Natural killer cell treated with Interleukin-12 subunit alpha and Interleukin-12 subunit beta and Interleukin-15 and Interleukin-18, amount 100 ng/mL, for 72 hours (primary cell): ENCODE measurements around the gene FBXO38. TPM values are rescaled to one million over a fixed set of nuclear protein-coding genes. Genes with fewer than 3 reads are reported as not detected.
A peak's percentile ranks its signal among the peaks of the same experiment; 100 is the strongest.

ENCODE experiments used
- ATAC-seq, 2 donors: fragments of 150-1000 bp; cut with Tn5 transposase in 1 of 2; sonication (Bioruptor Pico), chemical (Tn5 transposase) in 1 of 2; 2 replicates each; pipeline ENCODE4 v1.10.0; 2021
- DNase-seq: peaks from one replicate; pipeline ENCODE4 v3.0.0; 2022; ENCODE audit warnings: low spot score
- H3K27ac Mint-ChIP-seq, 2 donors: 1 replicate in 1 of 2; 2 replicates in 1 of 2; pipeline ENCODE4 v1.8.0; 2022; ENCODE audit warnings: mixed read lengths in 2 of 2, mild to moderate bottlenecking in 1 of 2, moderate library complexity in 1 of 2
- H3K27me3 Mint-ChIP-seq, 2 donors: 1 replicate in 1 of 2; 2 replicates in 1 of 2; pipeline ENCODE4 v1.8.0; 2022; ENCODE audit warnings: mixed read lengths in 2 of 2
- H3K36me3 Mint-ChIP-seq: one replicate; pipeline ENCODE4 v1.8.0; 2022; ENCODE audit warnings: mixed read lengths
- H3K4me1 Mint-ChIP-seq, 2 donors: 1 replicate in 1 of 2; 2 replicates in 1 of 2; pipeline ENCODE4 v1.8.0; 2022; ENCODE audit warnings: low read depth in 2 of 2, mixed read lengths in 2 of 2, mild to moderate bottlenecking in 1 of 2
- H3K4me3 Mint-ChIP-seq: one replicate; pipeline ENCODE4 v1.8.0; 2022; ENCODE audit warnings: mixed read lengths
- H3K9me3 Mint-ChIP-seq: 2 replicates; pipeline ENCODE4 v1.8.0; 2022; ENCODE audit warnings: mixed read lengths
- total RNA-seq, 2 donors: library from RNA; stranded (reverse); gene quantifications; one replicate each; pipeline ENCODE4 v1.2.3, GENCODE V29; 2022

The FBXO38 gene
- total RNA-seq, 2 donors from 2014 or later: 58.2 to 65.7 TPM

GRCh38 chr5:148482697-148483462 lies 99.1 kb downstream of the FBXO38 start:
- Mint-ChIP-seq H3K9me3 (no peaks in the 10 kb centered on the region), H3K27me3 (peaks cover 37 to 54% of the 10 kb centered on the region in 2 donors), H3K27ac (no peak overlapping the region), H3K4me1 (peaks cover 6 to 7% of the 10 kb centered on the region in 2 donors), H3K4me3 (no peak overlapping the region), H3K36me3 (no peaks in the 10 kb centered on the region)
- peak in 1 of 2 donors; percentile 71 for ATAC-seq
- DNase-seq: peak; percentile 65

DNA sequence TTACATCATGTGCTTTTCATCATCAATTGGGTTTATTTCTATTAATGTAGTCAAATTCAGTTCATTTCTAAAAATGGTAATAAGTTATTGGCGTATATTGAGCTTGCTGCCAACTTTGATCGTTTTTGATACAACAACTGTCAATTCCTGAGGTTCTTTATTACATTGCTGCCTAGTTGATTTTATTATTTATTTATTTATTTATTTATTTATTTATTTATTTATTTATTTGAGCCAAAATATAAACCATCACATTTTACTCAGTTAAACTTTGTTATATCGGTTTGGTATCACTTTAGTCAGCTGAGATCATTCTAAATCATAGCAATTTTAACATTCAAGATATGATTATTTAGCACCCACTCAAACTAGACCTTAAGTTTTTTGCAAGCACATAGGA lies 100.0 kb downstream of the FBXO38 start:
- Mint-ChIP-seq H3K9me3 (no peaks in the 10 kb centered on the region), H3K27me3 (peaks cover 31 to 48% of the 10 kb centered on the region in 2 donors), H3K36me3 (no peaks in the 10 kb centered on the region), H3K4me1 (peaks cover 6 to 7% of the 10 kb centered on the region in 2 donors), H3K27ac (no peak overlapping the region), H3K4me3 (no peak overlapping the region)
- DNase-seq: no peak
- no peak for ATAC-seq

DNA sequence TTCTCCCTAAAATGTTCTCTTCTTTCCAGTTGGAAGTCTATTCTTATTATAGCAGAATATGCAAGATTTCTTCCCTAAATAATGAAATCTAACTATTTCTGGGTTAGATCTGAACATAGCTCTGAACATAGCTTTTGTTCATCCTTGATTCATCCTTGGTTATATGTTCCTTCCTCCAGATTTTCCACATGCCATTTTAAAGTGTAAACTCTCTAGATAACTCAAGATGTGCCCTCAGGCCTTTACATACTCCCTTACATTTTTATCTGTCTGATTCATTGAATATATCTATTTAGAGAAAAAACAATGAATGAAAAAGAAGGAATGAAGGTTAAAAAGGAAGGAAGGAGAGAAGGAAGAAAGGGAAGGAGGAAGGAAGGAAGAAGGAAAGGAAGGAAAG lies 100.9 kb downstream of the FBXO38 start:
- H3K36me3 Mint-ChIP-seq: no peaks in the 10 kb centered on the region

GRCh38 chr5:148486456-148486855 lies 102.7 kb downstream of the FBXO38 start:
- H3K4me3 Mint-ChIP-seq: no peak overlapping the region
- no peak overlapping the region for H3K27ac Mint-ChIP-seq
- H3K27me3 Mint-ChIP-seq: peaks cover 41 to 57% of the 10 kb centered on the region in 2 donors
- no peak for ATAC-seq
- no peaks in the 10 kb centered on the region for H3K9me3 Mint-ChIP-seq
- DNase-seq: no peak
- H3K36me3 Mint-ChIP-seq: no peaks in the 10 kb centered on the region
- H3K4me1 Mint-ChIP-seq: peaks cover 6 to 7% of the 10 kb centered on the region in 2 donors

More for the DNA sequence above, 100.9 kb downstream of the FBXO38 start:
- Mint-ChIP-seq H3K9me3 (no peaks in the 10 kb centered on the region), H3K4me3 (no peak overlapping the region), H3K4me1 (peaks cover 6 to 7% of the 10 kb centered on the region in 2 donors), H3K27me3 (peaks cover 36 to 48% of the 10 kb centered on the region in 2 donors), H3K27ac (no peak overlapping the region)
- no peak for DNase-seq
- no peak for ATAC-seq

GRCh38 chr5:148488757-148489156 lies 105.0 kb downstream of the FBXO38 start:
- ATAC-seq (no peak), DNase-seq (no peak)
- Mint-ChIP-seq H3K9me3 (no peaks in the 10 kb centered on the region), H3K27me3 (peaks cover 28 to 50% of the 10 kb centered on the region in 2 donors), H3K27ac (no peak overlapping the region), H3K36me3 (no peaks in the 10 kb centered on the region), H3K4me3 (no peak overlapping the region), H3K4me1 (no peaks in the 10 kb centered on the region)

GRCh38 chr5:148491015-148491792 lies 107.4 kb downstream of the FBXO38 start:
- Mint-ChIP-seq H3K27me3 (peaks cover 29 to 46% of the 10 kb centered on the region in 2 donors), H3K27ac (no peak overlapping the region), H3K9me3 (no peaks in the 10 kb centered on the region), H3K4me3 (no peak overlapping the region), H3K36me3 (no peaks in the 10 kb centered on the region), H3K4me1 (no peaks in the 10 kb centered on the region)
- DNase-seq (no peak), ATAC-seq (peak in 1 of 2 donors; percentile 20)

DNA sequence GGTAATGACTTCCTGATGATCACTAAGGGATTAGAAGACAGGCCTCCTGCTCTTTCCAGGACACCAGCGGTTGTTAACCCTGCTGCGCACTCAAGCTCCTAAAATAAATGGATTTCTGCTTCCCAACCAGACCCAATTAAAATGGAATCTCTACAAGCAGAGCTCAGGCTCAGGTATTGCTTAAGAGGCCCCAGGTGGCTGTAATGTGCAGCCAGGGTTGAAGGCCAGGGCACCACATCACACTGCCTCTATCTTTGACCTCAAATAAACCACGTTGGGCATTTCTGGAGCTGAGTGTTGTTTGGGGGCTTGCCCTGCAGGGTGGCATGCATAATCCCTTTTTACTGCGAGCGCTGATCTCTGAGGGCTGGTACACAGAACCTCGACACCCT lies 108.0 kb downstream of the FBXO38 start:
- Mint-ChIP-seq H3K27me3 (peaks cover 26 to 40% of the 10 kb centered on the region in 2 donors), H3K36me3 (no peaks in the 10 kb centered on the region), H3K4me1 (no peaks in the 10 kb centered on the region), H3K27ac (no peak overlapping the region), H3K4me3 (no peak overlapping the region), H3K9me3 (no peaks in the 10 kb centered on the region)
- DNase-seq (no peak), ATAC-seq (no peak)

DNA sequence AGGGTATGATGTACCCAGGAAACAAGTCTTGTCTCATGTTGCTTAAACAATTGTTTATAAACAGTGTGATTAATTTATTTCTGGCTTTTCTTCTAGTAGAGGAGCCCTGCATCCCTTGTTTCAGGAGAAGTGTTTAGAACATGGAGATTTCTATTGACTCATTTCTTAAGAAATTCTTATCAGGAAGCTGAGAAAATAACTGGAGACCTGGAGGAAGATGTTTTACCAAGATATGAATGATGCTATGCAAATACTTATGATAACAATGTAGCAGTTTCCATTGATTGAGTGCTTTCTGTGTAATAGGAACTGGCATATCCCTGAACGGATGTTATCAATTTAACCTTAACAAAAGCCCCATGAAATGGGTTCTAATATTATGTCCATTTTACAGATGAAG lies 108.6 kb downstream of the FBXO38 start:
- Mint-ChIP-seq H3K9me3 (no peaks in the 10 kb centered on the region), H3K36me3 (no peaks in the 10 kb centered on the region), H3K27me3 (peaks cover 23 to 39% of the 10 kb centered on the region in 2 donors), H3K4me1 (no peaks in the 10 kb centered on the region), H3K4me3 (no peak overlapping the region), H3K27ac (no peak overlapping the region)
- DNase-seq: no peak
- no peak for ATAC-seq

Other genes with a start within 250 kb of the FBXO38 start
- gene SPINK14, start 215.4 kb upstream of the FBXO38 start, total RNA-seq: not detected
- not detected for gene SPINK6, start 180.9 kb upstream of the FBXO38 start, total RNA-seq
- not detected for gene MARCOL, start 145.4 kb upstream of the FBXO38 start, total RNA-seq
- gene SPINK13, start 115.2 kb upstream of the FBXO38 start, total RNA-seq: not detected
- not detected for gene SPINK7, start 71.5 kb upstream of the FBXO38 start, total RNA-seq
- gene SPINK9, start 48.4 kb upstream of the FBXO38 start, total RNA-seq: not detected